ENCODE measurements around the gene RESP18.
"Not testable (repeated sequence)": the region's sequence is repeated elsewhere in the genome, so short reads cannot be mapped to it uniquely, and the experiment has no call there.

Gene RESP18

DNA sequence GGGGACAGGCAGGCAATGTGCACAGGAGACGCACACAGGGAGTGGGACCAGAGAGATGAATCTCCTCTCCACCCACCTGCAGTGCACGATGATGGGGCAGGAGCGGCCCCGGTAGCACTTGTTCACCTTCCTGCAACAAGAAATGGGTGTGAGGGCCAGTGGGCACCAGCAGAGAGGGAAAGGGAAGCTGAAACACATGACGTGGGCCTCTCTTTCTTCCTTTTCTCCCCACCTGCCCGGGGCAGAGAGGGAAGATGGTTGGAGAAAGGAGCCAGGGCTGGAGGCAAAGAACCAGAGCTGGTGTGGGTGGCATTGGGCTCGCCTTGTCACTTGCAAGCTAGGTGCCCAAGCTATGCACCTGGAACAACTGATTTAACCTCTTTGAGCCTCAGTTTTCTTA is 41.1 kb downstream of the RESP18 start:
- DNase-seq: no peak

DNA sequence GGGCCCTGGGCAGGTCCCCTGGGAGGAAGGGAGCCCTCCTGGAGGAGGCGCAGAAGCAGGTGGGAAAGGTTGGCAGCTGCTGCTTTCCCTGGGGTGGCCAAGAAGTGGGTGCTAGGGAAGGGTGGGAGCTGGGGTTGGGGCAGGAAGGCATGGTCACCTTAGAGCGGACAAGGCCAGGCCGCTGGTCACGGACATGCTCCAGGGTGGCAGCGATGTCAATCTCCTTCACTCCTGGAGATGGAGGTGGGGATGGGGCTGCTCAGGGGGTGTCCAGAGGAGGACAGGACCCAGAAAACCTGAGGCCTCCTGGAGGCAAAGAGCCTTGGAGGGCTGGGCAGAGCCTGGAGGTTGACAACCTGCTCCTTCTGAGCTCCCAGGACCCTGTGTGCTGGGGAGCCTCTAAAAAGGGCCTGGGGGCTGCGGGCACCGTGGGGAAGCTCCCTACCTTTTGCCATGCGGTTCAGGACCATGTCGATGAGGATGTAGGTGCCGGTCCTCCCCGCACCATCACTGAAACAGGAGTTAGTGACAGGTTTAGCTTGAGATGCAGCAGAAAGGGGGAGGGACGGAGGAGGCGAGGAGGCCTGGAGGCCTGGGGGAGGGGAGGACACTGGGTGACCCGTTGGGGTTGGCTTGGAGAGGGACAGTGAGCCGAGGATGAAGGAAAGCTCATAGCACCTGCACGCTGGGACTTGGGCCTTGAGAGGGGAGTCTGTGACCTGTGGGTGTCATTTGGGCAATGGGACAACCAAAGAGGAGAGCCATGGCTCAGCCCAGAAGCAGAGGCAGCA is 42.0 kb downstream of the RESP18 start:
- no peak for DNase-seq

- DNase-seq: no peak
Observed at GRCh38 chr2:219289537-219290361, 42.8 kb downstream of the RESP18 start.

DNA sequence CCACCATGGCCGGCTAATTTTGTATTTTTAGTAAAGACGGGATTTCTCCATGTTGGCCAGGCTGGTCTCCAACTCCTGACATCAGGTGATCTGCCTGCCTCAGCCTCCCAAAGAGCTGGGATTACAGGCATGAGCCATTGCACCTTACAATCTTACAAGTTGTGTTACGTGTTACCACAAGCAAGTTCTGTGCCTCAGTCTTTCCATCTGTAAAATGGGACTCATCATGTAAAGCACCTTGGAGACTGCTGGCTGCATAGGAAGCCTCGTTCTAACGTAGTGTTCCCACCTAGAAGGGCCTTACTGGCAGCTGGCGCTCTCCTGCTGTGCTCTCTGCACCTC is 43.4 kb downstream of the RESP18 start:
- DNase-seq: no peak

DNA sequence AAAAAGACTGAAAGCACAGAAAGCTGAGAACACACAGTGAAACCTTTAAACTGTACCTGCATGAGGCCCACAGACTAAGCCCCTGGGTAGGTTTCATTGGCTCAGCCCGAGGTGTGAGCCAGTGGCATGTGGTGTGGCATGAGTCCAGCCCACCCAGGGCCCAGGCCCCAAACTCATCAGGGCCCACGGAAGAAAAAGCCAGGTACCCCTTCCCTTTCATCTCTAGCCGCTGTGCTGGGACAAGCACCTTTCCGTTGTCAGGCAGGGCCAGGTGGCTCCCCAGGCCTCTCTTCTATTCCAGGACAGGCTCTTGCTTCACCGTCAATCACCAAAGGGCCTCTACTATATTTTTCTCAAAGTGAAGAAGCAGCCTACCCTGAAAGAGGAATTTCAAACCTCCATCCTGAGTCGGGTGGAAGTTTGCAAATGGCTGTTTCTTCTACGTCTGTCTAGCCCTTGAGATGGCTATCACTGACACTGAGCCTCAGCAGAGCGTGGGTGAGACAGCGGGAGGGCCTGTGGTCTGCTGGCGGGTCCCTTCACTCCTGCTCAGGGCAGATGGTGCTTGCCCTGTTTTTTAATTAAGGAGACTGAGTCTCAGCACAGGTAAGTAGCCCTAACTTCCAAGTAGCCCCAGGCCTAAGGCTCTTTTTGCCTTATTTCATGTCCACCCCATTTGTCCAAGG is 44.8 kb downstream of the RESP18 start:
- DNase-seq: no peak

- not testable (repeated sequence) for DNase-seq
Observed at GRCh38 chr2:219287116-219287440, 45.5 kb downstream of the RESP18 start.

GRCh38 chr2:219286436-219287115 is 46.0 kb downstream of the RESP18 start:
- DNase-seq: no peak

DNA sequence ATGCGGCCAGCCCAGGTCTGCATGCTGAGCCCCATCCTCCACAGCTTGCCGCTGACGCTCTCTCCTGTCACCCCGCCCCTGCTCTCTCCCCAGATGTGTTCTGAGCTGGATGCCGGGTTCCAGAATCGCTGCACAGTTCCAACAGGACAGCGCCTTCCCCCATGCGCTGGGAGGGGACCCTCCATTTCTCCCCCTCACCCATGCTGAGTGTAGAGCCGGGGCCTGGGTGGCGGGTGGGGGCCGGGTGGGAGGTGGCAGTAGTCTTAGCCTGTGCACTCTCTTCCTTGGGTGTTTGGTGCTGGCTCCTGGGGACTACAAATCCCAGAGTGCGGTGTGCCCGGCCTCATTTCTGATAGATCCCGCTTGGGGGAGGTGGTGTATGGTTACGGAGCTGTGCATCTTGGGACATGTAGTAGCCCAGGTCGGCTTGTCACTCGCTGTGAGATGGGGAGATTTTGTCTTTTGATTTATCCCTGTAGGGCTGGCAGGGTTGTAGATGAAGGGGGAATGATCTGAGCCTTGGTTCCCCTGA is 46.6 kb downstream of the RESP18 start:
- DNase-seq: no peak

DNA sequence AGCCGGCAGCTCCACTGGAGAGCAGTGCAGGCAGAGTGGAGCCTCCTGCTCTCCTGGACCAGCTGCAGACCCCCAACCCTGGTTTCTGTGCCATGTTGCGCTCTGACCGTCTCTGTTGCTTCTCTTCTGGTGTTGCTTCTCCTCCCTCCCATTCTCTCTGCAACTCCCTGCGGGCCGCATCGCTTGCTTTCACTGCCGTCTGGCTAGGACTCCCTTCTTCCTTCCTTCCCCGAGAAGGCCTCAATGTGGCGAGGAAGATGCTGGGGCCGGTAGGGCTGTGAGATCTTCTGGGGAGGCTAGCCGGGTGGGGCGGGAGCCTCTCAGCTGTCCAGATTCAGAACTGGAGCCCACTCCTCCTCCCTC is 47.2 kb downstream of the RESP18 start:
- no peak for DNase-seq

DNA sequence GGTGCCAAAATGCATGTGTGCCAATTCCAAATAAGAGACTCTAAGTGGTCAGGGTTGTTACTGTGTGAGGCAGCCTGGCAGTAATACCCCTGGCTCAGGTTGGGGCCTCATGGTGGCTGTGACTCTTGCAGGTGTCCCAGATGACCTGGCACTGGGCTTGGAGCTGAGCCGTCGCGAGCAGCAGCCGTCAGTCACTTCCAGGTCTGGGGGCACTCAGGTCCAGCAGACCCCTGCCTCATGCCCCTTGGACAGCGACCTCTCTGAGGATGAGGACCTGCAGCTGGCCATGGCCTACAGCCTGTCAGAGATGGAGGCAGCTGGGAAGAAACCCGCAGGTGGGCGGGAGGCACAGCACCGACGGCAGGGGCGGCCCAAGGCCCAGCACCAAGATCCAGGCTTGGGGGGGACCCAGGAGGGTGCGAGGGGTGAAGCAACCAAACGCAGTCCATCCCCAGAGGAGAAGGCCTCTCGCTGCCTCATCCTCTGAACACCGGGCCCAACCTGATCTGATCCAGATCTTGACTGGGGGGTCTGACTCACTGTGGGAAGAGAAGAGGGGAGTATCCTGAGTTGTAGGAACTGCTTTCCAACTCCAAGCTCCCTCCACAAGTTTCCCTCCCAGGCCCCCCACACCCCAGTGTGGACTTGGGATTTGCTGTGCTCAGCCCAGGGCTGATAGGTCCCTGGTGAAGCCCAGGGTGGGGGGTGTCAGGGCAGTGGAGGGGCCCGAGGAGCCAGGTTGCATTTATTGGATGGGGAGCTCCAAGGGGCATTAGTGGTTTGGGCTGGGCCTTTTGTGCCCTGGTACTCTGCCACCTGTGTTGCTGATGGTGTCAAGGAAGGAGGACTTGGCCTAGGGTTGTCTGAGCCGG is 47.8 kb downstream of the RESP18 start:
- no peak for DNase-seq

GRCh38 chr2:219282943-219283581 is 49.5 kb downstream of the RESP18 start:
- no peak for DNase-seq

GRCh38 chr2:219282375-219282774 is 50.2 kb downstream of the RESP18 start:
- DNase-seq: no peak

GRCh38 chr2:219281588-219281987 is 51.0 kb downstream of the RESP18 start:
- DNase-seq: no peak

GRCh38 chr2:219280651-219281050 is 51.9 kb downstream of the RESP18 start:
- DNase-seq: no peak

DNA sequence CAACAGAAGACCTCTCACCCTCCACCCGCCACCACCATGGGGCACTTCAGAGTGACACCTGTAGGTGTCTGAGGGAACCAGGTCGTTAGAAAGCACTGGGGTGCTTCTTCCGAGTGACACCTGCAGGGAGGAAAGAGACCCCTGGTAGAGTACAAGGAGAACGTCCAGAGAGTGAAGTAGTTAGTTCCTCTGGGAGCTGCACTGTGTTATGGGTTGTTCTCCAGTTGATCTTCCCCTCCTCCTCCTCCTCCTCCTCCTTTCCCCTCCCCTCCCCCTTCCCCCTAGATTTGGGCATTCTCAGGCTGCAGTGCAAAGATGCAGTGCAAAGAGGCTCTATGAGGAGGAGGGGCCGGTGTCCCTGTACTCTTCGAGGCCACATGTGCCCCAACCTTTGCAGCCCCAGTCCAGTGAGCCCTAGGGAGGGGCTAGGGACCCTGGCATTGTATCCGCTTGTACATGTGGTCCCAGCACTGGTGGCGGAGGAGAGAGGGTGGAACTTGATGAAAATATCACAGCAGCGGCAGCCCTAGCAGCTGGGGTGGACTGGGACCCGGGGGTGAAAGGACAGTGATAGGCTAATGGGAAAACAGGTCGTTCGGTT is 52.5 kb downstream of the RESP18 start:
- no peak for DNase-seq

- peak; percentile 95 to 98 (median 96) for DNase-seq
Observed at GRCh38 chr2:219279151-219279915, 53.2 kb downstream of the RESP18 start, which contains the start of gene DNAJB2. Gene DNAJB2, plus strand, starts transcription at chr2:219279366. Its CDS starts 468 bp downstream, at chr2:219279834.

DNA sequence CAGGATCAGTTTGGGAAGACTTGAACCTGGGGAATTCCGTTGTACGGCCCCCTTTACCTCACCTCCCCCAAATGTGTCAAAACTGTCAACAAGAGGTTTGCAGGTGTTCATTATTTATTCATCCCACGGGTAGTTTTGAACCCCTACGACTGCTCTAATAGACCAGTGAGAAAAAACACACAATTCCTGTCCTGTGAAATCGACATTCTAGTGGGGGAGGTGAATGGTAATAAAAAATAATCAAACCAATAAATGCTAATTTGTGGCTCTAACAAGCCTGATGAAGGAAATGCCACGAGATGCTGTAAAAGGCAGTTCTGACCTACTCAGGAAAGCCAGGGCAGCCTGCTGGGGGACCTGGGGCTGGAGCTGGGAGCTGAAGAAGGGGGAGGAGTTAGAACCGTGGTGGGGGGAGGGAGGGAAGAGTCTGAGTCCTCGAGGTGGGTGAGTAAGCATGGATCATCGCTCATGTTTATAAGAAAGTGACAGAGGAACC is 53.8 kb downstream of the RESP18 start:
- no peak for DNase-seq

- peak; percentile 30 to 63 (median 35) for DNase-seq
Observed at GRCh38 chr2:219277703-219278654, 54.6 kb downstream of the RESP18 start.

All from activated CD4-positive, CD25-positive, alpha-beta regulatory T cell (primary cell).